ENCODE results near the gene C12orf56.
A peak's percentile ranks its signal among the peaks of the same experiment; 100 is the strongest.

C12orf56 gene, protein sequence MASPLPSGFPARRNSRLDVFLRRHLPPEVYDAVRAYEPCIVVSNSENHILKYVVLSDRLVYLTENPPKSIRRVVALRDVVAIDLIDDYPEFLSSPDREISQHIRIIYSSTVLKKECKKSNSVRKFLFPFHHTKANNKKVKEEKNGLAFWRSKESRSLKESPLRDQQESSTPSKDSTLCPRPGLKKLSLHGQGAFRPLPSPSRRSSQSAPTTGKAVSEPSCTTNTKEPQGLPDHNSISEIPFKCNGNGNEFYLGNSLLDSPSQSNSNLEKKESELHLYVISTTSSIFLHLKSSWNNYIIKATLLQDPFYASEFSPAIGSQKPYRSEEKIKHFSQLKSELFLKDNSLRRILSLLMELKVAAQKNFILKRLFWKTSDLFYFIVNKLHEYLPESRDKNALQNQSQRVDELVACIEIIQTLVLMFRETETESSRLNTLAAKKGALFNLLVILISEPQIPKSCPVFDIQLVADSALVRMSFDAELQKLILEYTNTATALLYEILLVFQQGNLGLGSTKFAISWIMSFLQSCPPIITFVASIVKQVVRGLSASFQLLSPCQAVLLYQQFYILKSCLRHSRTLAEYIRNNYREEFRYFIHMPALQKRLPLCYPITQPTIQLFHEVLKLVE

GRCh38 chr12:64390275-64390851 lies at the start of gene C12orf56:
Gene C12orf56 (minus strand): TSS chr12:64390758. CDS start chr12:64390565, 193 bp downstream.
- no peak for DNase-seq

GRCh38 chr12:64440100-64440499 lies 49.5 kb upstream of the C12orf56 start:
- no peak for DNase-seq

DNA sequence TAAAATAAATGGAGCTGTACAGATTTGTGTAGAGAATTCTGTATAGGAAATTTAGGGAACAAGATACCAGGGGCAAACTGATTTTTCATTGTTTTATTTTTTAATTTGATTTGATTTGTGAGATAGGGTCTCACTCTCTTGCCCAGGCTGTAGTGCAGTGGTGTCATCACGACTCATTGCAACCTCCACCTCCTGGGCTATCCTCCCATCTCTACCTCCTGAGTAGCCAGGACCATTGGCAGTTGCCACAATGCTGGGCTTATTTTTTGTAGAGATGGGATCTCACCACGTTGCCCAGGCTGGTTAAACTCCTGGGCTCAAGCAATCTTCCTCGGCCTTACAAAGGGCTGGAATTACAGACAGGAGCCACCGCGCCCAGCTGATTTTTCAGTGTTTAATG lies 43.4 kb upstream of the C12orf56 start:
- DNase-seq: no peak

DNA sequence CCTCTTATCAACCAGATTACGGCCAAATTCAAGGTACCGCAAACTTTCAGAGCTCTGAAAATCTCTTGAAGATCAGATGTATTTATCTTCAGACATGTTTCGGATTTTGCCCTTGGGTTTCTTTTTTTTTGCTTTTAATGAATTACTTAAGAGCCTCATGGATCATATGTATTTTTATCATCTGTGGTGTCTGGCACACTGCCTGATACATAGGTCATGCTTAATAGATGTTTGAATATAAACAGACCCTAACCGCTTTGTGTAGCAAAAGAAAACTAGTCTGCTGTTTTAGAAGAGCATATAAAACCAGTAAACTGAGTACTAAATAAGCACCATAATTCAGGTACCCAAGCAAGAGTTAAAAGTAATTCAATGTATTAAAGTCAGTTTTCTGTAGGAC lies 41.2 kb upstream of the C12orf56 start:
- no peak for DNase-seq

DNA sequence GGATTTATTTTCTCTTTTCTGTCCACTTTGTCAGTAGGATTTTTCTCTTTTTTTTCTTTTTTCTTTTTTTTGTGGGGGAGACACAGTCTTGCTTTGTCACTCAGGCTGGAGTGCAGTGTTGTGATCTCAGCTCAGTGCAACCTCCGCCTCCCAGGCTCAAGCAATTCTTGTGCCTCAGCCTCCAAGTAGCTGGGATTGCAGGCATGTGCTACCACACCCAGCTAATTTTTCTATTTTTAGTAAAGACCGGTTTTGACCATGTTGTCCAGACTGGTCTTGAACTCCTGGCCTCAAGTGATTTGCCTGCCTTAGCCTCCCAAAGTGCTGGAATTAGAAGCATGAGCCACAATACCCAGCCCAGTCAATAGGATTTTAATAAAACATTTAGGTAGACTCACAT lies 40.3 kb upstream of the C12orf56 start:
- DNase-seq: no peak

DNA sequence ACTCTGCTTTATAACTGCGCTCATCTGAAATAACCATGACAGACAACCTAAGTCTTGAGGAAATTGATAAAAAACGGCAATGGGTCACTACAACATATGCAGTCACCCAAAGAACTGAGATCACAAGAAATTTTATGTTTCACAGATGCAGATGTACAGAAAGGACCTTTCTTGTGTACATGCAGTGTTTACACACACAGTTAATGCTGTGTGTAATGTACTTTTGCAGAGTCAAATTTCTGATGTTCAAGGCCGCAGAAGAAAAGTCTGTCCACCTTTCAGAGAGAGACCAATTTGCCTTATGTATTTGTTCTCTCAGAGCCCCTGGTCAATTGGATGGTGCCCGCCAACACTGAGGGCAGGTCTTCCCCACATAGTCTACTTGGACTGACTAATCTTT lies 38.4 kb upstream of the C12orf56 start:
- no peak for DNase-seq

GRCh38 chr12:64427988-64428387 lies 37.4 kb upstream of the C12orf56 start:
- no peak for DNase-seq

- no peak for DNase-seq
Observed at GRCh38 chr12:64419696-64420095, 29.1 kb upstream of the C12orf56 start.

DNA sequence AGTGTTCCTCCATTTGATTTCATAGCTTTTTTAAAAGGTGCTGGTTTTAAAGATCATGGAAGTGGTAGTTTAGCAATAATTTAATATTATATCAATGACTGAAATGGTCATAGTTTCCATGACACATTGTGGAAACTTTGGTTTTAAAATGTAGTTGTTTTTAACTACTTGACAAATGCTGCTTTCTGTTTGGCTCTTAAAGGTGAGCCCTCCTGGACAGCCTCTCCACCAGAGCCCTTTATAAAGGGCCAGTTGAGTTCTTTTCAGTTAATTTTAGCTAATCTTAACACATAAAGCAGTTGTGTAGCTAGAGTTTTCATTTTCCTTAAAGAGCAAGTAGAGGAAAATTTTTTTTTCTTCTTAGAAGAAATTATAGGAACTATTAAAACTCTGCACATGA lies 27.7 kb upstream of the C12orf56 start:
- DNase-seq: no peak

- no peak for DNase-seq
Observed at GRCh38 chr12:64413884-64414283, 23.3 kb upstream of the C12orf56 start.

GRCh38 chr12:64412459-64412858 lies 21.9 kb upstream of the C12orf56 start:
- DNase-seq: no peak

GRCh38 chr12:64411427-64411826 lies 20.9 kb upstream of the C12orf56 start:
- DNase-seq: no peak

DNA sequence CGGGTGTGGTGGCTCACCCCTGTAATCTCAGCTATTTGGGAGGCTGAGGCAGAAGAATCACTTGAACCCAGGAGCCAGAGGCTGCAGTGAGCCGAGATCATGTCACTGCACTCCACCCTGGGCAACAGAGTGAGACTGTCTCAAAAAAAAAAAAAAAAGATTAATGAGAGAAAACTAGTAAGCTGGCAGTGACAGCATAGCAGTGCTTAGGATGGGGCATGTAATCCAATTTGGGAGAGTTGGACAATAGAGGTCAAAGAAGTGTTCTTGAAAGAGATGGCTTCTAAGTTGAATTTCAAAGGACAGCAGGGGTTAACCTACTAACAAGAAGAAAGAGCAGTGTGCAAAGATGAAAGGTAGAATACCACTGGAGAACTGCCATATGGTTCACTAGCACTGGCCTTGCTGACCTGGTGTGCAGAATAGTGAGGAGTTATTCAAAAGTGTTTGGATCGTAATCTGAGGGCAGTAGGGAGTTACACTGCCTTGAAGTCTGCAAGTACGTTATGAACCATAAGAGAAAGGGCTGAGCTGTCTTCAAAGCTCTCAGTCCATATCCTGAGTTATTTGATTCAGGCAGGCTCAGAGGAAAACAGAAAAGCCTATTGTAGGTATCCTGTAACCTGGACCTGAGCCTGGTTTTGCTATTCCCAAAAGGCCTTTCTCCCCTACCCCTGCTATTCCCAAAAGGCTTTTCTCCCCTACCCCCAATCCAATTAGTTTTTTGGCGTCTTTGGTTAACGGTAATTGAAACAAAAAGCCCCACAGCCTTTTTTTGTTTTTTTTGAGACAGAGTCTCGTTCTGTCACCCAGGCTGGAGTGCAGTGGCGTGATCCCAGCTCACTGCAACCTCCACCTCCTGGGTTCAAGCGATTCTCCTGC lies 17.0 kb upstream of the C12orf56 start:
- no peak for DNase-seq

DNA sequence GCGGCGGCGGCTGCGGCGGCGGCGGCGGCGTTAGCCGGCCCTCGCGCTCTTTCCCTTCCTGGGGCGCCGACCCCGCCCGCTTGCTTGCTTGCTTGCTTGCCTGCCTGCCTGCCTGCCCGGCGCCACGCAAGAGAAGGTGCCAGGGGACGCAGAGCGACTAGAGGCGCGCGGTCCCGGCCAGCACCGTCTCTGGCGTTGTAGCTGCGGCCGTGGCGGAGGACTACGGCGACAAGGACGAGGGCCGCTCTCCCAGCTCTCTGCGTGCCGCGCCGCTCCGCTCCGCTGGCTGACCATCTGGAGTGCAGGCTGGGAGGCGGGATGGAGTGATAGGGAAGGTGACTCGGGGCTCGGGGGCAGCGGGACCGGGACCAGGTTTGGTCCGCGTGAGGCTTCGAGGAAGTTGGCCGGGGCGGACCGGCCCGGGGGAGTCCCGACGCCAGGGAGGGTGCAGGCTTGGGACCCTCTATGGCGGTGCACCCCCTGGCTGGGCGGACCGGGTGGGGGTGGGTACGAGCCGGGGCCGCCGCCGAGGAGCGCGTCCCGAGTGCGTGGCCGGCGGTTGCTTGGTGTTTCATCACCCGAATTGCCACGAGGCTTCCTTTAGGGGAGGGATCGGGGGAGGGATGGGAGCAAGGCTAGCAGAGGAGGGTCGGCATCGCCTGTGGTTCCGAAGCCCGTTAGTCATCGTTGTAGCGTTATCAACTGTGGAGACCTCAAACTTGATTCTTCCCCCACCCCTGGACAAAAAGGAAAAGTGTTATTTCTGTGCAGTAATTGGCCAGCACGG lies 14.1 kb upstream of the C12orf56 start:
- peak; percentile 34 to 49 for DNase-seq

- DNase-seq: peak; percentile 90 to 96
Observed at GRCh38 chr12:64403707-64404469, 13.3 kb upstream of the C12orf56 start, which contains the start of gene XPOT. Gene XPOT (plus strand): TSS chr12:64404392. CDS start chr12:64410036, 5,644 bp downstream.

DNA sequence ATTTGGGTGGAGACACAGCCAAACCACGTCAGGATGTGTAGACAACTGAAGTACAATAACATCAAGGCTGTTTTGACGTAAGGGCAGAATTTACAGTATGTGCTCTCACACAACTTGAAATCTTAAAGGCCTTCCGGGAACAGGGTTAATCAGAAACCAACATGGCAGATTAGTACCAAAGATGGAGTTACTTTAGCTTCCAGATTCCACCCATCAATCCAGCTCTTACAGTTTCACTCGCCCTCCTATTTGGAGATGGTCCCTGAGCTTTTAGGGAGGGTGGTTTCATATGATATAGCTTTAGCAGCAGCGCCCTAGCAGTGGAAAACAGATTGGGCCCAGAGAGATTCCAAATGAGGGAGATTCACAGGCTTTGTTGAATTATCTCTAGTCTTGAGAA lies 11.6 kb upstream of the C12orf56 start:
- no peak for DNase-seq

DNA sequence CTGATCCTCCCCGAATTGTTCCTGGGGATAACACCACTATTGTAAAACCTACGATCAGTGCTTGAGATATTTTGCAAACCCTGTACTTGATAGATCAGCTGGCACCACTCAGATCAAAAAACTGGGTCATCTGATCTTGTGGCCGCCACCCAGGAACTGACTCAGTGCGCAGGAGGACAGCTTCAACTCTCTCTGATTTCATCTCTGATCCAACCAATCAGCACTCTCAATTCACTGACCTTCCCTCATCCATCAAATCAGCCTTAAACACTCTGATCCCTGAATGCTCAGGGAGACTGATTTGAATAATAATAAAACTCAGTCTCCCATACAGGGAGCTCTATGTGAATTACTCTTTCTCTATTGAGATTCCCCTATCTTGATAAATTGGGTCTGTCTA lies 9.5 kb upstream of the C12orf56 start:
- no peak for DNase-seq

DNA sequence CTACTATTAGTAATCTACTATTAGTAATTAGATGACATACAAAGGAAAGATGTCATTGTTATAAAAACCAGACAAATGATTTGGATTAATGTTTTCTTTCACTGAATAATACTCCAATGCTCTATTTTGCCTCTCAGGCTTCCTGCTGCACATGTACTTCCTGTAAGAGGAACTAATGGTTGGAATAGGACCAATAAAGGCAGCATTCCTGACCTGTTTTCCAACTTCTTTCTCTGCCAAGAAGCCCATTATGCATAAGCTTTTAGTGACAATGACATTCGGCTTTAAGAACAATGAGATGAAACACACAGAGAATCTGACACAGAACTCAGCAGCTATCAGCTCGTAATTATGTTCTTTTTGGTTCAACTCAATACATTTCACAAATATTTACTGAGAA lies 5.2 kb upstream of the C12orf56 start:
- DNase-seq: no peak

- DNase-seq: no peak
Observed at GRCh38 chr12:64392221-64392620, 1.7 kb upstream of the C12orf56 start.

- no peak for DNase-seq
Observed at GRCh38 chr12:64389154-64389553, 1.4 kb downstream of the C12orf56 start.

- DNase-seq: no peak
Observed at GRCh38 chr12:64387197-64387816, 3.3 kb downstream of the C12orf56 start.
